ENCODE data around the gene B9D1.
A peak's percentile ranks its signal among the peaks of the same experiment; 100 is the strongest.

The B9D1 gene

GRCh38 chr17:19342611-19343255 lies 19.8 kb downstream of the B9D1 start:
- in situ Hi-C loops (cut with MboI; ENCODE audit: low pct_unique_long_range_greater_than_20kb, low sequenced_read_pairs, unreplicated experiment): no loop called here
- TF ChIP-seq, protein P1, sequence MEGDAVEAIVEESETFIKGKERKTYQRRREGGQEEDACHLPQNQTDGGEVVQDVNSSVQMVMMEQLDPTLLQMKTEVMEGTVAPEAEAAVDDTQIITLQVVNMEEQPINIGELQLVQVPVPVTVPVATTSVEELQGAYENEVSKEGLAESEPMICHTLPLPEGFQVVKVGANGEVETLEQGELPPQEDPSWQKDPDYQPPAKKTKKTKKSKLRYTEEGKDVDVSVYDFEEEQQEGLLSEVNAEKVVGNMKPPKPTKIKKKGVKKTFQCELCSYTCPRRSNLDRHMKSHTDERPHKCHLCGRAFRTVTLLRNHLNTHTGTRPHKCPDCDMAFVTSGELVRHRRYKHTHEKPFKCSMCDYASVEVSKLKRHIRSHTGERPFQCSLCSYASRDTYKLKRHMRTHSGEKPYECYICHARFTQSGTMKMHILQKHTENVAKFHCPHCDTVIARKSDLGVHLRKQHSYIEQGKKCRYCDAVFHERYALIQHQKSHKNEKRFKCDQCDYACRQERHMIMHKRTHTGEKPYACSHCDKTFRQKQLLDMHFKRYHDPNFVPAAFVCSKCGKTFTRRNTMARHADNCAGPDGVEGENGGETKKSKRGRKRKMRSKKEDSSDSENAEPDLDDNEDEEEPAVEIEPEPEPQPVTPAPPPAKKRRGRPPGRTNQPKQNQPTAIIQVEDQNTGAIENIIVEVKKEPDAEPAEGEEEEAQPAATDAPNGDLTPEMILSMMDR (IDR thresholded peaks at IDR 0.05; ENCODE audit: extremely low read depth, insufficient read depth, missing control alignments): no peak
- DNase-seq (ENCODE audit: low spot score): no peak

GRCh38 chr17:19341641-19342610 lies 20.6 kb downstream of the B9D1 start:
- DNase-seq (ENCODE audit: low spot score): no peak
- TF ChIP-seq, protein P1 (IDR thresholded peaks at IDR 0.05; ENCODE audit: extremely low read depth, insufficient read depth, missing control alignments): no peak
- in situ Hi-C loops (cut with MboI; ENCODE audit: low pct_unique_long_range_greater_than_20kb, low sequenced_read_pairs, unreplicated experiment): no loop called here

GRCh38 chr17:19341211-19341631 lies 21.3 kb downstream of the B9D1 start:
- DNase-seq (ENCODE audit: low spot score): no peak
- in situ Hi-C loops (cut with MboI; ENCODE audit: low pct_unique_long_range_greater_than_20kb, low sequenced_read_pairs, unreplicated experiment): no loop called here
- TF ChIP-seq, protein P1 (IDR thresholded peaks at IDR 0.05; ENCODE audit: extremely low read depth, insufficient read depth, missing control alignments): no peak

- no peak for DNase-seq (ENCODE audit: low spot score)
- TF ChIP-seq, protein P1 (IDR thresholded peaks at IDR 0.05; ENCODE audit: extremely low read depth, insufficient read depth, missing control alignments): no peak
- in situ Hi-C loops (cut with MboI; ENCODE audit: low pct_unique_long_range_greater_than_20kb, low sequenced_read_pairs, unreplicated experiment): no loop called here
Measured at GRCh38 chr17:19339341-19339815, 23.1 kb downstream of the B9D1 start.

GRCh38 chr17:19338031-19338990 lies 24.2 kb downstream of the B9D1 start:
- peak; percentile 85 for DNase-seq (ENCODE audit: low spot score)
- TF ChIP-seq, protein P1 (IDR thresholded peaks at IDR 0.05; ENCODE audit: extremely low read depth, insufficient read depth, missing control alignments): peak; percentile 61

DNA sequence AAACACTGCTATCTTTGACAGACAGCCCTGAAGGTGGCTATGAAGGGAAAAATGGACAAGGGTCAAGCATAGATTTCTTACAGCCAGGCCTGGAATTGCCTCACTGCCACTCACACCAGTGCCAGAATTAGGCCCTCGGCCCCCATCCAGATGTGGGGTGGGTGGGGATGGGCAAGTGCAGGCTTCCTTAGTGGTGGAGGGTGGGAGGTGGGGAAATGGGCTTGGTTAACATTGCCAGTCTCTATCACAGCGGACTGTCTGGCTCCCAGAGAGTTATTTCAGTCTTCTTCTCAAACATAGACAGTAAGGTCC lies 24.9 kb downstream of the B9D1 start:
- in situ Hi-C loops (cut with MboI; ENCODE audit: low pct_unique_long_range_greater_than_20kb, low sequenced_read_pairs, unreplicated experiment): no loop called here
- TF ChIP-seq, protein P1 (IDR thresholded peaks at IDR 0.05; ENCODE audit: extremely low read depth, insufficient read depth, missing control alignments): no peak
- DNase-seq (ENCODE audit: low spot score): no peak

More at GRCh38 chr17:19338031-19338990, 24.2 kb downstream of the B9D1 start:
- in situ Hi-C loops (cut with MboI; ENCODE audit: low pct_unique_long_range_greater_than_20kb, low sequenced_read_pairs, unreplicated experiment): no loop called here
